Cardiac fibroblast (primary cell): ENCODE data around the gene OPCML.
A peak's percentile ranks its signal among the peaks of the same experiment; 100 is the strongest.

Experiments
- DNase-seq, 2 donors: peaks; one replicate each; pipeline versions ENCODE4 v3.0.0 to v3.0.0-alpha.2; 2010; ENCODE audit warnings: low read depth in 2 of 2
- H3K4me3 ChIP-seq, 2 donors: replicated peaks in 1 of 2; 1 replicate in 1 of 2; 2 replicates in 1 of 2; pipeline ENCODE4 v1.5.1; 2011; ENCODE audit warnings: low read depth in 2 of 2, low read length in 2 of 2, mild to moderate bottlenecking in 2 of 2, moderate library complexity in 1 of 2
- TF ChIP-seq, protein P1 (sequence below): IDR thresholded peaks from one replicate; pipeline ENCODE4 v1.5.1; 2011; ENCODE audit warnings: low read depth, mild to moderate bottlenecking, low read length, inconsistent platforms

OPCML gene

DNA sequence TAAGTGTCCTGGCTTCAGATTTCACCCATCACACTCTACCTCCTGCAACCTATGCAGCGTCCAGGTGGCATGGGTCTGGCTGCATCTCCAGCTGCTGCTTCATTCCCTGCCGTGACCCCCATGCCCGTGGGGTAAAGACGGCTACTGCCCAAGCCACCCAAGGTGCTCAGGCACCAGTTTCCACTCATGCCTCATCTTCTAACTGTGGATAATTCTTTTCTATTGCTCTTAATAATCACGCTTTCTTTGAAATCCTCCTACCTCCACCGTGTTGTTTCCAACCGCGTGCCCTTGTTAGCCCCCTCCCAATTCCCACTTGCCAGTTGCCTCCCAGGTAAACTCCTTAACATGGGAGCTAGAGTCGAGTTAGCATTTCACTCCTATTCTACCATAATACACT lies 738.5 kb downstream of the OPCML start:
- DNase-seq, result no peak
- H3K4me3 ChIP-seq, result no peak overlapping the region
- TF ChIP-seq, protein P1, sequence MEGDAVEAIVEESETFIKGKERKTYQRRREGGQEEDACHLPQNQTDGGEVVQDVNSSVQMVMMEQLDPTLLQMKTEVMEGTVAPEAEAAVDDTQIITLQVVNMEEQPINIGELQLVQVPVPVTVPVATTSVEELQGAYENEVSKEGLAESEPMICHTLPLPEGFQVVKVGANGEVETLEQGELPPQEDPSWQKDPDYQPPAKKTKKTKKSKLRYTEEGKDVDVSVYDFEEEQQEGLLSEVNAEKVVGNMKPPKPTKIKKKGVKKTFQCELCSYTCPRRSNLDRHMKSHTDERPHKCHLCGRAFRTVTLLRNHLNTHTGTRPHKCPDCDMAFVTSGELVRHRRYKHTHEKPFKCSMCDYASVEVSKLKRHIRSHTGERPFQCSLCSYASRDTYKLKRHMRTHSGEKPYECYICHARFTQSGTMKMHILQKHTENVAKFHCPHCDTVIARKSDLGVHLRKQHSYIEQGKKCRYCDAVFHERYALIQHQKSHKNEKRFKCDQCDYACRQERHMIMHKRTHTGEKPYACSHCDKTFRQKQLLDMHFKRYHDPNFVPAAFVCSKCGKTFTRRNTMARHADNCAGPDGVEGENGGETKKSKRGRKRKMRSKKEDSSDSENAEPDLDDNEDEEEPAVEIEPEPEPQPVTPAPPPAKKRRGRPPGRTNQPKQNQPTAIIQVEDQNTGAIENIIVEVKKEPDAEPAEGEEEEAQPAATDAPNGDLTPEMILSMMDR, result no peak

- TF ChIP-seq, protein P1, result no peak
- no peak for DNase-seq
- H3K4me3 ChIP-seq, result no peak overlapping the region
Measured at GRCh38 chr11:132792341-132793140, 739.8 kb downstream of the OPCML start.

DNA sequence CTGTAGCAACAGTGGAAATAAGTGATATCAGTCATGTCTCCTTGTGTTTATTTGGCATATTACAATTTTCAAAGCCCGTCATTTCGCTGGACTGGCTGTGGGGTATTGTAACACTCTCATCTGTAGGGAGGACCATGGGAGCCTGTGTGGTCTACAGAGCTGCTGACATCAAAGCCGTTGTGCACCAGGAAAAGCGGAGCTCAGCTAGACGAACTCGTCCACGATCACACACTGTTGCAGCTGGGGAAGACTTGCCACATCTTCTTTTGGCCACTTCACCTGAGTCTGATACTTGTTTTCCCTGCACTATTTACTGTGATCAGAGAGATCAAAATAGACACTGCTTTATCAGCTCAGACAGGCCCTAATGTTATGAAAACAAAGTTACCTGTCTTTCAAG lies 741.3 kb downstream of the OPCML start:
- no peak for DNase-seq
- H3K4me3 ChIP-seq, result no peak overlapping the region
- TF ChIP-seq, protein P1, result no peak

DNA sequence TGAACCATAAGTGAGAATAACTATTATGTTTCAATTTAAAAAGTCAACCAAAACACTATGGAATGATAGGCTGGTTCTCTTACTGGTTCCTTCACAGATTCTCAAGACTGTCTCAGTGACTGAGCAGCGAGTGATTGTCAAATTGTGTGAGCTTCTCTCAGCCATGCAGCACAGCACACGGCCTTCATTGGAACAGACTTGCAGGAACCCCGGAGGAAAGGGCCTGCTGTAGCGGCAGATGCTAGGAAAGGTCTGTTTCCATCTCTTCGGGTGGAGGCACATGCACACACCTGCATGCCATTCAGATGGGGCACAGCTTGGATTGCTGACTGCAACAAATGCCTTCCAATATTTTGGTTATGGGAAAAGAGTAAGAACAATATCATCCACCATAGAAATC lies 741.8 kb downstream of the OPCML start:
- H3K4me3 ChIP-seq, result no peak overlapping the region
- TF ChIP-seq, protein P1, result no peak
- DNase-seq, result no peak

GRCh38 chr11:132788816-132789325 lies 743.4 kb downstream of the OPCML start:
- no peak for DNase-seq
- no peak overlapping the region for H3K4me3 ChIP-seq
- TF ChIP-seq, protein P1, result no peak

GRCh38 chr11:132785878-132786277 lies 746.4 kb downstream of the OPCML start:
- TF ChIP-seq, protein P1, result no peak
- H3K4me3 ChIP-seq, result no peak overlapping the region
- DNase-seq, result no peak

DNA sequence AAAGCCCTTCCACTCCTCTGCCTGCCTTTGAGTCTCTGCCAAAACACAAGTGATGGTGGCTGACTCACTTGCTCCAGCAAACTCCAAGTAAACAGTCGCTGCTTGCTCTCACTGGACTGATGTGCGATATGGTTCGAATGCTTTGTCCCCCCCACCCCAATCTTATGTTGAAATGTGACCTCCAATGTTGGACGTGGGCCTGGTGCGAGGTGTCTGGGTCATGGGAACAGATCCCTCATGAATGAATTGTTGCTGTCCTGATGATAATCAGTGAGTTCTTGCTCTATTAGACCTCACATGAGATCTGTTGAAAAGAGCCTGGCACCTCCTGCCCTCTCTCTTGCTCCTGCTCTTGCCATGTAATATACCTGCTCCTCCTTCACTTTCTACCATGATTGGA lies 747.9 kb downstream of the OPCML start:
- peak; percentile 3 to 11 for DNase-seq
- no peak overlapping the region for H3K4me3 ChIP-seq
- TF ChIP-seq, protein P1, result no peak
